Endothelial cell of umbilical vein (primary cell): ENCODE measurements around the gene PSD2. TPM values are rescaled to one million over a fixed set of nuclear protein-coding genes. Genes with fewer than 3 reads are reported as not detected.

Experiments
- BruUV-seq: library from RNA; stranded (reverse); fragments of 400-500 nt; replicated peaks from 2 replicates; lab custom pipeline; 2021; lab: Mats Ljungman, UMichigan
- CTCF ChIA-PET: fragments of 300-600, 350-600 bp; sonication (Branson Sonifier 250); formaldehyde crosslinking; loops from one replicate; lab custom pipeline; 2021; ENCODE audit warnings: antibody characterized with exemption, inconsistent platforms; lab: Charles Lee
- POLR2A ChIA-PET: fragments of 300-600, 350-600 bp; sonication (Branson Sonifier 250); formaldehyde crosslinking; loops from one replicate; lab custom pipeline; 2021; ENCODE audit warnings: antibody characterized with exemption, inconsistent platforms; lab: Charles Lee
- DNase-seq: peaks from one replicate; pipeline ENCODE4 v3.0.0-alpha.2; 2011; ENCODE audit warnings: low read depth, low spot score
- FAIRE-seq: peaks from 2 replicates; lab custom pipeline; 2011; peaks lifted over from hg19 to GRCh38; lab: Jason Lieb, UNC
- H2AFZ ChIP-seq: 2 replicates; pipeline ENCODE4 v1.6.0; 2012; ENCODE audit warnings: low read depth, low read length, control low read depth, inconsistent platforms
- H3K27ac ChIP-seq: 2 replicates; pipeline ENCODE4 v1.5.1; 2011; ENCODE audit warnings: low read depth, mild to moderate bottlenecking, control low read depth, low read length, moderate library complexity; ENCODE audit not compliant: insufficient read depth
- H3K27me3 ChIP-seq, 2 experiments: 2 replicates each; pipeline versions ENCODE4 v1.6.0 to v1.6.1; 2011; ENCODE audit warnings: low read length in 2 of 2, mixed read lengths in 1 of 2; ENCODE audit not compliant: control insufficient read depth in 2 of 2, insufficient read depth in 2 of 2
- H3K36me3 ChIP-seq, 2 experiments: 2 replicates in 1 of 2; 3 replicates in 1 of 2; pipeline ENCODE4 v1.5.1; 2011; ENCODE audit warnings: low read length in 2 of 2, mild to moderate bottlenecking in 1 of 2, moderate library complexity in 1 of 2; ENCODE audit not compliant: control insufficient read depth in 2 of 2, insufficient read depth in 2 of 2; ENCODE audit errors: extremely low read depth in 1 of 2
- H3K4me1 ChIP-seq: 3 replicates; pipeline ENCODE4 v1.5.1; 2011; ENCODE audit warnings: mild to moderate bottlenecking, low read length; ENCODE audit not compliant: control insufficient read depth, insufficient read depth; ENCODE audit errors: extremely low read depth
- H3K4me2 ChIP-seq: 2 replicates; pipeline ENCODE4 v1.6.1; 2011; ENCODE audit warnings: low read length, control low read depth, mixed read lengths; ENCODE audit not compliant: insufficient read depth
- H3K4me3 ChIP-seq, 3 experiments: fragments of 200-600 bp in 1 of 3; sonication (generic), shearing (Covaris generic) in 1 of 3; replicated peaks in 1 of 3; 2 replicates each; pipeline ENCODE4 v1.5.1; 2011 to 2016; ENCODE audit warnings: control low read depth in 3 of 3, low read length in 3 of 3, mild to moderate bottlenecking in 2 of 3, inconsistent platforms in 1 of 3, low read depth in 1 of 3, moderate library complexity in 1 of 3; ENCODE audit not compliant: insufficient read depth in 1 of 3
- H3K79me2 ChIP-seq: 2 replicates; pipeline ENCODE4 v1.6.0; 2012; ENCODE audit warnings: low read length, inconsistent platforms; ENCODE audit not compliant: control insufficient read depth, insufficient read depth
- H3K9ac ChIP-seq: replicated peaks from 2 replicates; pipeline ENCODE3; 2011; ENCODE audit warnings: low read length, control low read depth; ENCODE audit not compliant: insufficient read depth; ENCODE audit errors: extremely low read depth
- H3K9me1 ChIP-seq: replicated peaks from 3 replicates; pipeline ENCODE4 v1.6.0; 2011; ENCODE audit warnings: mild to moderate bottlenecking, low read length; ENCODE audit not compliant: control insufficient read depth, insufficient read depth; ENCODE audit errors: extremely low read depth
- H3K9me3 ChIP-seq: replicated peaks from 2 replicates; pipeline ENCODE4 v1.5.1; 2012; ENCODE audit warnings: low read length, inconsistent platforms; ENCODE audit not compliant: control insufficient read depth, insufficient read depth
- H4K20me1 ChIP-seq: replicated peaks from 2 replicates; pipeline ENCODE3; 2011; ENCODE audit warnings: mild to moderate bottlenecking, low read length; ENCODE audit not compliant: control insufficient read depth, insufficient read depth; ENCODE audit errors: extremely low read depth
- CTCF ChIP-seq, 2 donors: IDR thresholded peaks; 1 replicate in 1 of 2; 2 replicates in 1 of 2; pipeline ENCODE4 v1.5.1; 2011; ENCODE audit warnings: low read length in 2 of 2, mild to moderate bottlenecking in 2 of 2, moderate library complexity in 2 of 2, control low read depth in 1 of 2, inconsistent platforms in 1 of 2, low read depth in 1 of 2; ENCODE audit not compliant: insufficient read depth in 1 of 2; ENCODE audit errors: extremely low read depth in 1 of 2
- EZH2 ChIP-seq: IDR thresholded peaks from 2 replicates; pipeline ENCODE4 v1.6.1; 2012; ENCODE audit warnings: borderline replicate concordance, low read depth, mild to moderate bottlenecking, moderate library complexity, low read length, inconsistent platforms; ENCODE audit not compliant: severe bottlenecking
- FOS ChIP-seq: IDR thresholded peaks from 2 replicates; pipeline ENCODE4 v1.6.1; 2011; ENCODE audit warnings: mild to moderate bottlenecking, low read length, moderate library complexity, borderline replicate concordance; ENCODE audit not compliant: insufficient read depth
- GATA2 ChIP-seq: IDR thresholded peaks from 2 replicates; pipeline ENCODE4 v1.7.0; 2011; ENCODE audit warnings: low read depth, mild to moderate bottlenecking, moderate library complexity, mixed read lengths, low read length; ENCODE audit not compliant: insufficient read length, insufficient read depth
- JUN ChIP-seq: IDR thresholded peaks from 2 replicates; pipeline ENCODE4 v1.6.1; 2011; ENCODE audit warnings: borderline replicate concordance, low read depth; ENCODE audit not compliant: insufficient read length, insufficient read depth
- MAX ChIP-seq: IDR thresholded peaks from 2 replicates; pipeline ENCODE4 v1.6.1; 2011; ENCODE audit not compliant: insufficient read depth, insufficient read length
- MYC ChIP-seq: IDR thresholded peaks from one replicate; pipeline ENCODE4 v1.6.1; 2011; ENCODE audit warnings: mild to moderate bottlenecking, low read depth, low read length
- POLR2A ChIP-seq: IDR thresholded peaks from 2 replicates; pipeline ENCODE4 v1.6.1; 2012; ENCODE audit warnings: low read depth, mild to moderate bottlenecking, control low read depth, low read length
- POLR2AphosphoS5 ChIP-seq: IDR thresholded peaks from 2 replicates; pipeline ENCODE4 v1.6.1; 2012; ENCODE audit warnings: low read depth, mild to moderate bottlenecking, control low read depth, low read length, moderate library complexity; ENCODE audit not compliant: insufficient read depth
- dilution Hi-C: fragments of 300-500 bp; cut with MboI; formaldehyde crosslinking; loops from one replicate; pipeline ENCODE4 v1.15.0; 2019; ENCODE audit warnings: low sequenced_read_pairs; ENCODE audit not compliant: extremely low pct_ligation_motif_present
- intact Hi-C: fragments of 100-400 bp; cut with micrococcal nuclease; formaldehyde crosslinking; loops from one replicate; pipeline ENCODE4 v1.10.0; 2022
- polyA plus RNA-seq, 4 experiments: library from polyadenylated mRNA; depleted of rRNA in 3 of 4; stranded (reverse) in 3 of 4; unstranded in 1 of 4; fragments of >200 nt; gene quantifications; 2 replicates each; pipeline versions ENCODE4 v1.2.1 to v1.2.3, GENCODE V29; 2011 to 2012; ENCODE audit warnings: missing spikeins in 1 of 4
- total RNA-seq: library from RNA; stranded (reverse); gene quantifications from 2 replicates; pipeline ENCODE4 v1.2.3, GENCODE V29; 2021

PSD2 gene
- total and polyA plus RNA-seq, 2 donors (not counting 3 experiments of a cell fraction or from before 2014, with no cell fraction given): not detected

GRCh38 chr5:139856714-139857113 lies 61.1 kb downstream of the PSD2 start:
- no peaks in the 10 kb centered on the region for H3K9me3 ChIP-seq
- POLR2A ChIA-PET: no interaction called here
- dilution Hi-C loops: no loop called here
- no peak for DNase-seq
- BruUV-seq: no TSS peak
- no peaks in the 10 kb centered on the region for H3K36me3 ChIP-seq
- no peak overlapping the region for H3K4me3 ChIP-seq
- intact Hi-C loops: no loop called here
- H3K9me1 ChIP-seq: no peaks in the 10 kb centered on the region
- H3K4me1 ChIP-seq: no peaks in the 10 kb centered on the region
- no peaks in the 10 kb centered on the region for H3K79me2 ChIP-seq
- CTCF ChIA-PET: no interaction called here
- H3K27ac ChIP-seq: no peak overlapping the region
- peaks cover 0 to 5% of the 10 kb centered on the region in 2 experiments for H3K27me3 ChIP-seq
- H3K9ac ChIP-seq: no peak overlapping the region
- TF ChIP-seq POLR2A (no peak), CTCF (IDR thresholded peaks at IDR 0.05; ENCODE audit: extremely low read depth in 1 of 2, insufficient read depth in 1 of 2, low read depth in 1 of 2, low read length in 2 of 2) (no peak), EZH2 (no peak), MYC (no peak), GATA2 (no peak)
- no peaks in the 10 kb centered on the region for H4K20me1 ChIP-seq
- no peak overlapping the region for H3K4me2 ChIP-seq
- H2AFZ ChIP-seq: no peak overlapping the region
- no peak for FAIRE-seq

- H4K20me1 ChIP-seq: no peaks in the 10 kb centered on the region
- H3K4me3 ChIP-seq: no peak overlapping the region
- no peaks in the 10 kb centered on the region for H3K9me1 ChIP-seq
- no TSS peak for BruUV-seq
- FAIRE-seq (no peak), DNase-seq (no peak)
- H2AFZ ChIP-seq: no peak overlapping the region
- ChIA-PET POLR2A (interaction anchor here (0.6 kb wide), 1 partner anchor 47 kb away, joined by 3 read pairs; no protein-coding TSS in a partner anchor), CTCF (interaction anchor here (0.9 to 6.4 kb wide), 4 partner anchors 72 to 285 kb away, joined by 3 to 95 read pairs (median 12); no protein-coding TSS in a partner anchor)
- intact Hi-C loops: no loop called here
- no peak overlapping the region for H3K9ac ChIP-seq
- no peak for TF ChIP-seq MYC
- TF ChIP-seq JUN: no peak
- no peak for TF ChIP-seq POLR2A
- no peak for TF ChIP-seq MAX
- no peak for TF ChIP-seq FOS
- TF ChIP-seq GATA2: no peak
- TF ChIP-seq CTCF (IDR thresholded peaks at IDR 0.05; ENCODE audit: extremely low read depth in 1 of 2, insufficient read depth in 1 of 2, low read depth in 1 of 2, low read length in 2 of 2): no peak
- no peak for TF ChIP-seq POLR2AphosphoS5
- dilution Hi-C loops: no loop called here
- no peaks in the 10 kb centered on the region for H3K79me2 ChIP-seq
- no peaks in the 10 kb centered on the region for H3K36me3 ChIP-seq
- H3K27me3 ChIP-seq: peaks cover 0 to 5% of the 10 kb centered on the region in 2 experiments
- no peaks in the 10 kb centered on the region for H3K9me3 ChIP-seq
- H3K4me2 ChIP-seq: no peak overlapping the region
- no peaks in the 10 kb centered on the region for H3K4me1 ChIP-seq
- no peak overlapping the region for H3K27ac ChIP-seq
Measured at GRCh38 chr5:139859013-139859412, 63.4 kb downstream of the PSD2 start.
